HG03039 (cell line): ENCODE data around the gene ST8SIA1.

ENCODE experiments used
- ATAC-seq: cut with Tn5 transposase; IDR thresholded peaks from one replicate; pipeline ENCODE4 v1.9.1; 2021; ENCODE audit warnings: mild to moderate bottlenecking, moderate library complexity; ENCODE audit not compliant: unreplicated experiment

ST8SIA1 gene

GRCh38 chr12:22246217-22246846 lies 88.2 kb downstream of the ST8SIA1 start:
- no peak for ATAC-seq

DNA sequence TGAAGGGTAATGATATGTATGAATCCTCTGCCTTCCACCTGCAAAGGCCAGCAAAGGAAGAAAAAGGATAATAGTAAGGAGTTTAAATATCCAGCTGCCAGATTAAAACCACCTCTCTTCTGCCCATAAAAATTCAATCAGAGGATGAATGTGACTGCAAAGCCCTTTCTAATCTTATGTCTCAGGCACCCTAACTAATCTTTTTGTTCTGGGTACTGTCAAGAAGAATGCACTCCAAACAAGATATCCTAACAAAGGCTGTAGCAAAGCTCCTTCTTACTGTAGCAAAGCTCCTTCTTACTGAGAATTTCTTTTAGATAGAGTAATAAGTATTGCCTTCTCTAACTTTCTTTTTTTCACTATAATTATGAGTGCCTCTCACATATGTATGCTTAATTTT lies 91.8 kb downstream of the ST8SIA1 start:
- ATAC-seq = no peak

DNA sequence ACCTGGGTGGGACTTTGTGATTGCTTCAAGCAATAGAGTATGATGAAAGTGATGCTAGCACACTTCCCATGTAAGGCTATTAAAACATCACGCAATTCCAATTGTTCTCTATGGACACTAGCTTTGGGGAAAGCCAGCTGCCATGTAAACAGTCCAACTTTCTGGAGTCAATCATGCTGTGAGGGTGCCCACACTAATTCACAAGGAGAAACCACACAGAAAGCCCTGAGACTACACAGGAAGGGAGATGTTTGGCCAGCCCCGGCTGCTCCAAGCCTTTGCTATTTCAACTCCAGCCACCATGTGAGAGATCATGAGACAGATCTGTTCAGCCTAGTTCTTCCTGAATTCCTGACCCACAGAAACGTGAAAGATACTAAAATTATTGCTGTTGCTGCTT lies 96.3 kb downstream of the ST8SIA1 start:
- no peak for ATAC-seq

GRCh38 chr12:22234561-22234960 lies 99.9 kb downstream of the ST8SIA1 start:
- no peak for ATAC-seq

DNA sequence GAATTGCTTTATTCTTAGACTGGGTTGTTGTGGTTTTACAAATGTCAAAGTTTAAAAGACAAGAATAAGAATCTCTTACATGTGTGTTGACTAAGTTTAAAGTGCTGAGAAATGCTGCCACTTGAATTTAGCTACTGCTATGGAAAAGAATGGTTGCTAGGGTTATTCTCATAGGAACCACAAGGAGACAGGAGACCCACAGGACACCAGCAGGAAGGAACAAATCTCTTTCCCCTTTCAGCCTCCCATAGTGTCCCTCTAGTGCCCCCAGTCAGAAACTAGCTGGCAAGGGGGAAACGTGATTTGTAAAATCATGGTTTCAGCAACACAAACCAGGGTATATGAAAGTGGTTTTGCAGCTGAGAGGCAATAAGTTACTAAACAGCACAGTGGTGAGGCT lies 102.7 kb downstream of the ST8SIA1 start:
- no peak for ATAC-seq

DNA sequence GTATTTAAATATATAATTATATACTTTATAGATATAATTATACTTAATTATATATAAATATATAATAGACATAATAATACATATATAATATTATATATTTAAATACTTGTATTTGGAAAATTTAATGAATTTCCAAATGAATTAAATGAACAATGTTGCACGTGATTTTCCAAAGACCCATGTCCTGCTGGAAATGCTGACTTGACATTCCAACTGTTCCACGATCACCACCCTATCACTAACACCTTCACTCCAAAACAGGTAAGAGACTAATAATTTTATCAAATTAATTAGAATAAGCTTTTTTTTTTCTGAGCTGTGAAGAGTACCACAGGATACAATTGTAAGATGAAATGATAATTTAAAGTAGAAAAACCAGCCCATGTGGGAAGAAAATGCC lies 103.4 kb downstream of the ST8SIA1 start:
- no peak for ATAC-seq

GRCh38 chr12:22230280-22230794 lies 104.2 kb downstream of the ST8SIA1 start:
- no peak for ATAC-seq

- no peak for ATAC-seq
These were observed 104.7 kb downstream of the ST8SIA1 start for GRCh38 chr12:22229652-22230279.

DNA sequence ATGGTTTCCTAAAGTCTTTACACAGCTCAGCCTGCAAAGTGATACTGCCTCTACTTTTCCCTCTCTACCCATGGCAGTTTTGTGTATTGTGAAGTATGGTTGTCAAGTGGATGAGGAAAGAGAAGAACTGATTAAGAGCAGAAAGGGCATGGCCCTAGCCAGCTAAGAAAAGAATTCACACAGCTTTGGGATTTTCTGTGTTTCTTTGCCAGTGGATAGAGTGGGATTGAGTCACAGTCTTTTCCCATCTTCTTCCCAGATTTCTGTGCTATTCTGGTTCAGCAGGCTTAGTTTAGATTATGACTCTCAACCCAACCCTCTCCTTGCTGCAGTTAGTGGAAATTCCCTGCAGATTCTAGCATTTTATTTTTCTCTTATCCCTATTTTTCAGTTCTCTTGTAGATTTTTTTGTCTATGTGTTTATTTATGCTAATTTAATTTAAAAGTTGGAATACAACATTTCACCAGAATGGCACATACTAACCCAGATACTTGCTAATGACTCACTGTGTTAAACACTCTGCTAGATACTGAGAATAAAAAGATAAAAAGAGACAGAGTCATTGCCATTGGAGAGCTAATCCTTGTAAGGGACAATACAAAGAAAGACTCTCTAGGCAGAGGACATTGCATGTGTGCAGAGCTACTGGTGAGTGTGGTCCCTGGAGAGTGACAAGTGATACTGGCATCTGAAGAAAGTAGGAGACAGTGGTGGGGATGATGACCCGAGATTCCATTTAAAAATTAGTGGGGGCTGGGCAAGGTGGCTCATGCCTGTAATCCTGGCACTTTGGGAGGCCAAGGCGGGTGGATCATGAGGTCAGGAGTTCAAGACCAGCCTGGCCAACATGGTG lies 106.3 kb downstream of the ST8SIA1 start:
- no peak for ATAC-seq

GRCh38 chr12:22223356-22223755 lies 111.2 kb downstream of the ST8SIA1 start:
- ATAC-seq = no peak

DNA sequence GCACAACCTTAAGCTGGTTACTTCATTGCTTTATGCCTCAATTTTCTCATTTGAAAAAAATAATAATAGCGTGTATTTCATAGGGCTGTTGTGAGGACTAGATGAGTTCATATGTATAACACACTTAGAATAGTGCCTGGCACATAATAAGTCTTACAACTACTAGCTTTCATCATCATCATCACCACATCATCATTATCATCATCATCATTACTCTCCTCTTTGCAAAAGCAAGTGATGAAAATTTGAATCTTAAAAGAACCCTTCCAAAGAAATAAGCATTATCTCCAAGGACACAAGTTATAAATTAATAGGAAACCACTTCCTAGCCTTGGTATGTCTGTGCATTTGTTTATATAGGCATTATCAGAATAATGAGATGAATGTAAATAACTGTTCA lies 117.0 kb downstream of the ST8SIA1 start:
- no peak for ATAC-seq

DNA sequence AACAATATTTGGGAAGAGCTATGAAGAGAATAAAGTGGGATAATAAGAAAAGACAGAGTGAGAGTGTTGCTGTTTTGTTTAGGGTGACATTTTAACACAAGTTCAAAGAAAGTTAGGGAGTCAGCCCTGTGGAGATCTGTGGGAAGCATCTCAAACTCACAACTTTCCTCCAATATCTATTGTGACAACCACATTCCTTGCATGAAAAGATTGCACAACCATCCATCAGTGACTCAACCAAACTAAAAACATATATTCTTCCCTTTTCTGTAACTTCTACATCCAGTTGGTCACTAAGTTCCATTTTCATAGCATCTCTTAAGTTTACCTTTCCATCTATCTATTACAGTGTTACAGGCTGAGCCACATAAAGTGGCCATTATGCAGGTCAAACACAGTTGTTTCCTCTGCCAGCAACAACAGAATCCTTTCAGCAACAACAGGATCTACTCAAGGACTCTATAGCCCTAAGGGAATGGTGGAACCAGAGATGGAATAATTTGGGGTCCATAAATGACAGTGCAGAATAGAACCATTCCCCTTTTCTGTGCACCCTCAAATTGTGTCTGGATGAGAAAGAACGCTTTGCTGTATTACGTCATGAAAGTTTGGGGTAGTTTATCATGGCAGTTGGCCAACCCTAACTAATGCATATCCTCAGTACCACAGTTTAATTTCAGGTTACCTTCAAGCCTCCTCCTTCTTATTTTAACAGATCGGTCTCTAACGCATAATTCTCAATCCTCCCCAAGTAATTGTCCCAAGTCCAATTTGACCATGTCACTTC lies 118.8 kb downstream of the ST8SIA1 start:
- no peak for ATAC-seq

DNA sequence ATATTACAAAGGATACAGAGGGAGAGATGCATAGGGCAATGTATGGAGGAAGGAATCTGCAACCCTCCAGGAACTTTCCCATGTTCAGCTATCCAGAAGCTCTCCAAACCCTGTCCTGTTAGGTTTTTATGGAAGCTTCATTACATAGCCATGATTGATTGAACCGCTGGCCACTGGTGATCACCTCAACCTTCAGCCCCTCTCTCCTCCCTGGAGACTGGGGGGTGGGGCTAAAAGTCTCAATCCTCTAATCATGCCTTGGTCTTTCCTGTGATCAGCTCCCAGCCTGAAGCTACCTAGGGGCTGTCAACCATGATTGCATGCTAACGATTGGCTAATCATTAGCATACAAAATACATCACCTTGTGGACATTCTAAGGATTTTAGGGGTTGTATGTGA lies 123.4 kb downstream of the ST8SIA1 start:
- no peak for ATAC-seq

GRCh38 chr12:22209422-22209821 lies 125.1 kb downstream of the ST8SIA1 start:
- ATAC-seq = no peak

DNA sequence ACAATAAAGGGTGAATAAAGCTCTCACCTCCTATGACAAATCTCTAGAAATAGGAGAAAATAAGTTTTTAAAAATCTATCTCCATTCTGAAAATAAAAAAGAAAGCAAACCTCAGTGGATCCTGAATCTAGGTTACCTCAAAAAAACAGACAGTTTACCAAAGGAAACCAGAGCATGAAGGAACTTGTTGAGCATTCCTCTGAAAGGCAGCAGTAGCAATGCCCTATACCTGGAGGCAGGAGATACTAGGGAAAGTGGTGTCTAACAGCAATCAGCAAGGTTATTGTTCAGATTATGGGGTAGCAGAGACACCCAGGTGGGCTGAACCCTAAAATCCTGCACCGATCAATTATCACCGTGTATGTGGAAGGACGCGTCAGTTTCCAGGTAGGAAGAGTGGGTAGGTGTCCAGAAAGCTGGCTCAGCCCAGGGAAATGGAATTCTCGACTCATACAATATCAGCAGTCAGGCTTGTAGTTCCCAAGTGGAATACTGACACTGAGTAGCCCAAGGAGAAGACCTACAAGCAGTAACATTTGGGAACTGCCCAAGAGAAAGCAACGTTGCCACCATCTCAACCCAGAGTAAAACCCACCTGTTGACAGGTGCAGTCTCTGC lies 128.3 kb downstream of the ST8SIA1 start:
- no peak for ATAC-seq

DNA sequence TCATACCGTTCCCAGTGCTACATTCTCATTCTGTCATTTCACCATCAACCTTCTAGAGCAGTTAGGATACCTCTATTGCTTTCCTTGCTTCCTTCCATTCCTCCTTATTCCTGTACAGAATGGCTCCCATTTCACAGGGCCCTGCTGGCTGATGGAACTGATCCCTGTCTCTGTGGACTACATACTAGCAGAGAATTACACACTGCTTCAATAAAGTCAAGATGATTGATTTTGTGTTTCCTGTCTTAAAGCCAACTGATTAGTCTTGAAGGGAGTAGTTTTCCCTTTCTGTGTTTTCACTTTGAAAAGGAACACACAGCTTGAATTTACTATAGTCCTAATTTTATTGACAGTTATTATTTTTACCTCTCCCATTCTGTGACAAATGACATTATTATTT lies 130.1 kb downstream of the ST8SIA1 start:
- no peak for ATAC-seq

DNA sequence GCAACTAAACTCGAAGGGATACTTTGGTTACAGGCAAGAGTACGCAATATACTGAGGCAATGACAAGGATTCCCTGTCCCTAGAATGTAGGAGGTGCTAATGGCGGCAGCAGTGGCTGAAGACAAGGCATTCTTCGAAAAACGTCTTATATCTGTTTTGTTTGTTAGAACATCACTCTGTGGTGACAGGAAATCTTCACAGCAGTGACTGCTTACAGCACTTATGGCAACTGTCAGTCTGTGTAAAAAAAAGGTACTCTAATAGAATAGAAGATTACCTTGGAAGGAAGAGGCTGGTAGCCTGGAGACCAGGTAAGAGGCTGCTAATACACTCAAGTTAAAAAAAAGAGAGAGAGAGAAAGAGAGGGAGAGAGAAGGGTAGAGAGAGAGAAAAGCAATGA lies 131.7 kb downstream of the ST8SIA1 start:
- no peak for ATAC-seq

GRCh38 chr12:22201101-22201500 lies 133.4 kb downstream of the ST8SIA1 start:
- no peak for ATAC-seq

DNA sequence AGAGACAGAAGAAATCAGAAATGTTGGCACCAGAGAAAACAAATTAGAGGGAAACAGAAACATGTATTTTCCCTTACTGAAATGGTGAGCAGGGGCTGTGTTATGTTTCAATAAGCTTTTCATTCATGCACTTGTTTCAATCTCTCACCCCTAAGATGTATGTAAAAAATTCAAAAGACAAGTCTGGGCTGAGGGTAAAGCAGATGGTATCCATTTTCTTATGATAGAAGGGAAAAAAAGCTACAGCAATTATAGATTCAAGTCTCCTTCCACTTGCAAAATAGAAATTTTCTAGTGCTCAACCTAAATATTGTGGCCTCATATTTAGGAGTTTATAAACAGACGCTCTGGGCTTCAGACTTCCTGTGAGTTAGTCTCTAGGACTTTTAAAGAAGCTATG lies 138.3 kb downstream of the ST8SIA1 start:
- ATAC-seq = no peak

DNA sequence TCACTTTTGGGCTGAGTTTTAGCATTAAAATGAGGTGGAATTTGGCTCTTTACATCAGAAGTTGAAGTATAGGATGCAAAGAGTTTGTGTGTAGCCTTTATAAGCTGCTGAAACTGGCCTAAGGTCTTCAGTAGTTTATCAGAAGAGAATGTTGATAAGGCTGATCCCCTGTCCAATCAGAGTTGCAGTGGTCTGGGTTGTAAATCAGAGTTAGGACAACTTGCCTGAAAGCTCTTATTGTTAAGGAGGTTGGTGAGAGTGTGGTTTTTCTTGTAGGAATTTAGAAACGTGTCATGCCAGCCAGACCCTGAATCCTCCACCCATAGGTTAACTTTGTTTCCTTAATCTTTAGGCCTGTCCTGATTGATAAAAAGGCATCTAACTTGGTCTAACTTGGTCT lies 143.5 kb downstream of the ST8SIA1 start:
- no peak for ATAC-seq

GRCh38 chr12:22188431-22188830 lies 146.1 kb downstream of the ST8SIA1 start:
- no peak for ATAC-seq
